Esophagus muscularis mucosa (tissue), 3 donors: Measurements from ENCODE around the gene PADI2.

Experiments used
- POLR2AphosphoS5 ChIP-seq, 2 donors: sonication (generic); formaldehyde crosslinking; IDR thresholded peaks; one replicate each; pipeline ENCODE4 v1.6.1; 2017; ENCODE audit warnings: antibody characterized with exemption in 2 of 2
- TF ChIP-seq, protein P1 (sequence below), 3 experiments: fragments of 200-600 bp in 2 of 3; fragments of 450-650 bp in 1 of 3; sonication (generic) in 2 of 3; IDR thresholded peaks; one replicate each; pipeline ENCODE4 v1.5.1; 2017 to 2019; ENCODE audit warnings: antibody characterized with exemption in 3 of 3, mild to moderate bottlenecking in 2 of 3, moderate library complexity in 1 of 3

DNA sequence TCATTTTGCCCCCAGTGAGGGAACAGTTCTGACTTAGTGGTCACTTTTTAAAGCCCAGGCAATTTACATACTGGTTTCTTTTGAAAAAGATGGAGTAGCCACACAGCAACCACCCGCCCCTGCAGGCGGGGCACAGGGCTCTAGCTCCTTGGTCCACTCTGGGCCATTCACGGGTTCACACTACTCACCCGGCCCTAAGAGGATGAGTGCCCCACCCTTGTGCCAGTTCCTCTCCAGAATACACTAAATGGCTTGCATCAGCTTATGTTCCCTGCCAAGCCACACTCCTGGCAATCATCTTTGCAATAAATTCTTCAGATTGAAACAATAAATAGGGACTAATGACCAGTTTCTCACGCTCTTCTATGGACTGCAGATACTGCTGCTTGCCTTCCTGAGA is 91.8 kb downstream of the PADI2 start:
- TF ChIP-seq, protein P1, sequence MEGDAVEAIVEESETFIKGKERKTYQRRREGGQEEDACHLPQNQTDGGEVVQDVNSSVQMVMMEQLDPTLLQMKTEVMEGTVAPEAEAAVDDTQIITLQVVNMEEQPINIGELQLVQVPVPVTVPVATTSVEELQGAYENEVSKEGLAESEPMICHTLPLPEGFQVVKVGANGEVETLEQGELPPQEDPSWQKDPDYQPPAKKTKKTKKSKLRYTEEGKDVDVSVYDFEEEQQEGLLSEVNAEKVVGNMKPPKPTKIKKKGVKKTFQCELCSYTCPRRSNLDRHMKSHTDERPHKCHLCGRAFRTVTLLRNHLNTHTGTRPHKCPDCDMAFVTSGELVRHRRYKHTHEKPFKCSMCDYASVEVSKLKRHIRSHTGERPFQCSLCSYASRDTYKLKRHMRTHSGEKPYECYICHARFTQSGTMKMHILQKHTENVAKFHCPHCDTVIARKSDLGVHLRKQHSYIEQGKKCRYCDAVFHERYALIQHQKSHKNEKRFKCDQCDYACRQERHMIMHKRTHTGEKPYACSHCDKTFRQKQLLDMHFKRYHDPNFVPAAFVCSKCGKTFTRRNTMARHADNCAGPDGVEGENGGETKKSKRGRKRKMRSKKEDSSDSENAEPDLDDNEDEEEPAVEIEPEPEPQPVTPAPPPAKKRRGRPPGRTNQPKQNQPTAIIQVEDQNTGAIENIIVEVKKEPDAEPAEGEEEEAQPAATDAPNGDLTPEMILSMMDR (IDR thresholded peaks at IDR 0.05), result no peak
- no peak for TF ChIP-seq POLR2AphosphoS5 (IDR thresholded peaks at IDR 0.05)
